PC-3 (cell line): ENCODE measurements around the gene ALDH2. TPM values are rescaled to one million over a fixed set of nuclear protein-coding genes. Genes with fewer than 3 reads are reported as not detected.

Experiments
- ATAC-seq: fragments of 200-7000 bp; cut with Tn5 transposase; 2 replicates; pipeline ENCODE4 v1.9.1; 2020; ENCODE audit warnings: mild to moderate bottlenecking, moderate library complexity
- BruUV-seq: library from RNA; stranded (reverse); fragments of 400-500 nt; replicated peaks from 2 replicates; lab custom pipeline; 2021; lab: Mats Ljungman, UMichigan
- CTCF ChIA-PET: fragments of 300-600 bp; sonication (Branson Sonifier 250); formaldehyde crosslinking; loops from one replicate; lab custom pipeline; 2022; ENCODE audit warnings: antibody characterized with exemption; lab: Charles Lee
- POLR2A ChIA-PET: fragments of 300-600 bp; sonication (Branson Sonifier 250); formaldehyde crosslinking; loops from one replicate; lab custom pipeline; 2022; ENCODE audit warnings: antibody characterized with exemption; ENCODE audit not compliant: unreplicated experiment; lab: Charles Lee
- DNase-seq: peaks from one replicate; pipeline ENCODE4 v3.0.0-alpha.2; 2015
- H2AFZ ChIP-seq: fragments of 300-600 bp; sonication (generic); 2 replicates; pipeline ENCODE4 v1.6.0; 2016; ENCODE audit warnings: antibody characterized with exemption, low read length
- H3F3A ChIP-seq: fragments of 300-600 bp; sonication (generic); one replicate; pipeline ENCODE4 v1.6.0; 2017; ENCODE audit warnings: antibody characterized with exemption, low read length, control low read depth, mild to moderate bottlenecking; ENCODE audit not compliant: unreplicated experiment
- H3K27ac ChIP-seq: fragments of 300-600 bp; sonication (generic); 2 replicates; pipeline ENCODE4 v1.5.1; 2016; ENCODE audit warnings: mild to moderate bottlenecking, low read length
- H3K27me3 ChIP-seq: fragments of 300-600 bp; sonication (generic); 2 replicates; pipeline ENCODE4 v1.6.1; 2016; ENCODE audit warnings: low read length, mixed read lengths
- H3K36me3 ChIP-seq: fragments of 300-600 bp; sonication (generic); 2 replicates; pipeline ENCODE4 v1.6.1; 2016; ENCODE audit warnings: low read depth, mixed run types, low read length, mixed read lengths
- H3K4me1 ChIP-seq: fragments of 300-600 bp; sonication (generic); 2 replicates; pipeline ENCODE4 v1.5.1; 2016; ENCODE audit warnings: low read length; ENCODE audit not compliant: insufficient read depth
- H3K4me2 ChIP-seq: fragments of 300-600 bp; sonication (generic); 2 replicates; pipeline ENCODE4 v1.6.0; 2016; ENCODE audit warnings: low read length
- H3K4me3 ChIP-seq: fragments of 300-600 bp; sonication (generic); 2 replicates; pipeline ENCODE4 v1.5.1; 2016; ENCODE audit warnings: mild to moderate bottlenecking, low read length, mixed read lengths
- H3K79me2 ChIP-seq: fragments of 300-600 bp; sonication (generic); 2 replicates; pipeline ENCODE4 v1.6.1; 2017; ENCODE audit warnings: low read length, mixed read lengths
- H3K9ac ChIP-seq: fragments of 300-600 bp; sonication (generic); 2 replicates; pipeline ENCODE4 v1.6.0; 2016; ENCODE audit warnings: mild to moderate bottlenecking, low read length
- H3K9me2 ChIP-seq: fragments of 300-600 bp; sonication (generic); replicated peaks from 2 replicates; pipeline ENCODE4 v1.6.1; 2016; ENCODE audit warnings: mixed run types, low read length, mixed read lengths
- H3K9me3 ChIP-seq: fragments of 300-600 bp; sonication (generic); 2 replicates; pipeline ENCODE4 v1.6.1; 2016; ENCODE audit warnings: low read length, mixed read lengths
- H4K20me1 ChIP-seq: fragments of 300-600 bp; sonication (generic); 2 replicates; pipeline ENCODE4 v1.6.1; 2016; ENCODE audit warnings: low read length, mixed read lengths
- EZH2 ChIP-seq: fragments of 300-600 bp; sonication (generic); IDR thresholded peaks from one replicate; pipeline ENCODE4 v1.6.1; 2017; ENCODE audit warnings: antibody characterized with exemption, mild to moderate bottlenecking, low read length; ENCODE audit not compliant: unreplicated experiment
- EZH2phosphoT487 ChIP-seq: fragments of 300-600 bp; sonication (generic); IDR thresholded peaks from 2 replicates; pipeline ENCODE4 v1.6.1; 2018; ENCODE audit warnings: mild to moderate bottlenecking, antibody characterized with exemption, low read length, borderline replicate concordance
- intact Hi-C: fragments of 100-400 bp; cut with micrococcal nuclease; formaldehyde crosslinking; loops from 2 replicates; pipeline ENCODE4 v1.9.0; 2023
- total RNA-seq: library from RNA; depleted of rRNA; stranded (reverse); fragments of >200 nt; gene quantifications from 2 replicates; pipeline ENCODE4 v1.2.3, GENCODE V29; 2014
- TF ChIP-seq, protein P1 (sequence below): fragments of 300-600 bp; sonication (generic); conservative IDR thresholded peaks from 2 replicates; pipeline ENCODE4 v1.5.1; 2017; ENCODE audit warnings: antibody characterized with exemption, low read depth, mild to moderate bottlenecking, low read length

The ALDH2 gene
- total RNA-seq, 1 experiment from 2014 or later, result 2.0 TPM

- ATAC-seq (peak; percentile 40), DNase-seq (peak; percentile 29)
- H3K27me3 ChIP-seq, result no peaks in the 10 kb centered on the region
- no peaks in the 10 kb centered on the region for H3K79me2 ChIP-seq
- no peak overlapping the region for H3K4me3 ChIP-seq
- ChIA-PET POLR2A (no interaction called here), CTCF (interaction anchor here (0.8 kb wide), 1 partner anchor 38 kb away, joined by 4 read pairs; no protein-coding TSS in a partner anchor)
- H3K9me2 ChIP-seq, result no peaks in the 10 kb centered on the region
- no peaks in the 10 kb centered on the region for H3F3A ChIP-seq
- H3K9me3 ChIP-seq, result no peaks in the 10 kb centered on the region
- TF ChIP-seq EZH2phosphoT487, result no peak
- TF ChIP-seq, protein P1, sequence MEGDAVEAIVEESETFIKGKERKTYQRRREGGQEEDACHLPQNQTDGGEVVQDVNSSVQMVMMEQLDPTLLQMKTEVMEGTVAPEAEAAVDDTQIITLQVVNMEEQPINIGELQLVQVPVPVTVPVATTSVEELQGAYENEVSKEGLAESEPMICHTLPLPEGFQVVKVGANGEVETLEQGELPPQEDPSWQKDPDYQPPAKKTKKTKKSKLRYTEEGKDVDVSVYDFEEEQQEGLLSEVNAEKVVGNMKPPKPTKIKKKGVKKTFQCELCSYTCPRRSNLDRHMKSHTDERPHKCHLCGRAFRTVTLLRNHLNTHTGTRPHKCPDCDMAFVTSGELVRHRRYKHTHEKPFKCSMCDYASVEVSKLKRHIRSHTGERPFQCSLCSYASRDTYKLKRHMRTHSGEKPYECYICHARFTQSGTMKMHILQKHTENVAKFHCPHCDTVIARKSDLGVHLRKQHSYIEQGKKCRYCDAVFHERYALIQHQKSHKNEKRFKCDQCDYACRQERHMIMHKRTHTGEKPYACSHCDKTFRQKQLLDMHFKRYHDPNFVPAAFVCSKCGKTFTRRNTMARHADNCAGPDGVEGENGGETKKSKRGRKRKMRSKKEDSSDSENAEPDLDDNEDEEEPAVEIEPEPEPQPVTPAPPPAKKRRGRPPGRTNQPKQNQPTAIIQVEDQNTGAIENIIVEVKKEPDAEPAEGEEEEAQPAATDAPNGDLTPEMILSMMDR, result no peak
- no peak for TF ChIP-seq EZH2
- H2AFZ ChIP-seq, result peak overlapping the region; percentile 70
- no peaks in the 10 kb centered on the region for H3K36me3 ChIP-seq
- H3K4me2 ChIP-seq, result peak overlapping the region; percentile 60
- H3K27ac ChIP-seq, result no peak overlapping the region
- H4K20me1 ChIP-seq, result no peaks in the 10 kb centered on the region
- peaks cover 11% of the 10 kb centered on the region for H3K4me1 ChIP-seq
- no peak overlapping the region for H3K9ac ChIP-seq
- BruUV-seq, result no TSS peak
- intact Hi-C loops, result no loop called here
These were observed 8.8 kb downstream of the ALDH2 start for GRCh38 chr12:111775205-111776193.

DNA sequence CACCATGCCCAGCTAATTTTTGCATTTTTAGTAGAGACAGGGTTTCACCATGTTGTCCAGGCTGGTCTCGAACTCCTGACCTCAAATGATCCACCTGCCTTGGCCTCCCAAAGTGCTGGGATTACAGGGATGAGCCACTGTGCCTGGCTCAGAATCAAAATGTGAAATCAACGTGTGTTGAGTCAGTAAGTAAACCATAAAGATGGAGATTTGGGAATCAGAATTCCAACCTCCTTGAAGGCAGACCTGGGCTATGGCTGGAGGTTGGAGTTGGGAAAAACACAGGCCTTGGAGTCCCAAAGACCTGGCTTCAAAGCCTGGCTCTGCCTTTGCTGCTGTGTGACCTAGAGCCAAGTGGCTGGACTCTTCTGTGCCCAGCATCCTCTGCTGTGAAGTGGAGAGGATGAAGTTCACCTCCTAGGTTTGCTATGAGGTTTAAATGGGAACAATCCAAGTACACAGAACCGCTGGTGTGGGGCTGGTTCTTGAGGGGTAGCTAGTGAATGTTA, 10.2 kb downstream of the ALDH2 start:
- H2AFZ ChIP-seq, result no peak overlapping the region
- H3K9me2 ChIP-seq, result no peaks in the 10 kb centered on the region
- H4K20me1 ChIP-seq, result no peaks in the 10 kb centered on the region
- peaks cover 12% of the 10 kb centered on the region for H3K4me1 ChIP-seq
- ChIA-PET CTCF (no interaction called here), POLR2A (no interaction called here)
- intact Hi-C loops, result no loop called here
- H3K79me2 ChIP-seq, result no peaks in the 10 kb centered on the region
- ATAC-seq, result peak; percentile 27; the same call in 1 of the 2 replicates
- TF ChIP-seq EZH2 (no peak), EZH2phosphoT487 (no peak)
- TF ChIP-seq, protein P1, result no peak
- no peaks in the 10 kb centered on the region for H3K36me3 ChIP-seq
- no peak overlapping the region for H3K27ac ChIP-seq
- DNase-seq, result peak; percentile 30
- H3K27me3 ChIP-seq, result no peaks in the 10 kb centered on the region
- BruUV-seq, result no TSS peak
- no peaks in the 10 kb centered on the region for H3K9me3 ChIP-seq
- H3K4me2 ChIP-seq, result no peak overlapping the region
- H3K9ac ChIP-seq, result no peak overlapping the region
- H3F3A ChIP-seq, result no peaks in the 10 kb centered on the region
- no peak overlapping the region for H3K4me3 ChIP-seq
